PFSK-1 (cell line): ENCODE data around the gene ENO1.

Experiments
- POLR2AphosphoS5 ChIP-seq: IDR thresholded peaks from 2 replicates; pipeline ENCODE4 v1.6.1; 2012; ENCODE audit warnings: low read depth, mild to moderate bottlenecking, control low read depth, low read length, moderate library complexity
- SIN3A ChIP-seq: IDR thresholded peaks from 2 replicates; pipeline ENCODE4 v1.6.1; 2012; ENCODE audit warnings: mild to moderate bottlenecking, low read length, moderate library complexity, borderline replicate concordance; ENCODE audit not compliant: insufficient read depth
- TAF1 ChIP-seq: IDR thresholded peaks from 2 replicates; pipeline ENCODE4 v1.6.1; 2012; ENCODE audit warnings: low read length, control low read depth, borderline replicate concordance; ENCODE audit not compliant: insufficient read depth
- TF ChIP-seq, protein P1 (sequence below), 2 experiments: IDR thresholded peaks; 2 replicates each; pipeline versions ENCODE4 v1.6.1 to v1.8.0; 2011 to 2012; ENCODE audit warnings: low read depth in 2 of 2, low read length in 2 of 2, control low read depth in 1 of 2, inconsistent platforms in 1 of 2, mild to moderate bottlenecking in 1 of 2, moderate library complexity in 1 of 2; ENCODE audit not compliant: insufficient read depth in 1 of 2

- no peak for TF ChIP-seq SIN3A
- TF ChIP-seq, protein P1, sequence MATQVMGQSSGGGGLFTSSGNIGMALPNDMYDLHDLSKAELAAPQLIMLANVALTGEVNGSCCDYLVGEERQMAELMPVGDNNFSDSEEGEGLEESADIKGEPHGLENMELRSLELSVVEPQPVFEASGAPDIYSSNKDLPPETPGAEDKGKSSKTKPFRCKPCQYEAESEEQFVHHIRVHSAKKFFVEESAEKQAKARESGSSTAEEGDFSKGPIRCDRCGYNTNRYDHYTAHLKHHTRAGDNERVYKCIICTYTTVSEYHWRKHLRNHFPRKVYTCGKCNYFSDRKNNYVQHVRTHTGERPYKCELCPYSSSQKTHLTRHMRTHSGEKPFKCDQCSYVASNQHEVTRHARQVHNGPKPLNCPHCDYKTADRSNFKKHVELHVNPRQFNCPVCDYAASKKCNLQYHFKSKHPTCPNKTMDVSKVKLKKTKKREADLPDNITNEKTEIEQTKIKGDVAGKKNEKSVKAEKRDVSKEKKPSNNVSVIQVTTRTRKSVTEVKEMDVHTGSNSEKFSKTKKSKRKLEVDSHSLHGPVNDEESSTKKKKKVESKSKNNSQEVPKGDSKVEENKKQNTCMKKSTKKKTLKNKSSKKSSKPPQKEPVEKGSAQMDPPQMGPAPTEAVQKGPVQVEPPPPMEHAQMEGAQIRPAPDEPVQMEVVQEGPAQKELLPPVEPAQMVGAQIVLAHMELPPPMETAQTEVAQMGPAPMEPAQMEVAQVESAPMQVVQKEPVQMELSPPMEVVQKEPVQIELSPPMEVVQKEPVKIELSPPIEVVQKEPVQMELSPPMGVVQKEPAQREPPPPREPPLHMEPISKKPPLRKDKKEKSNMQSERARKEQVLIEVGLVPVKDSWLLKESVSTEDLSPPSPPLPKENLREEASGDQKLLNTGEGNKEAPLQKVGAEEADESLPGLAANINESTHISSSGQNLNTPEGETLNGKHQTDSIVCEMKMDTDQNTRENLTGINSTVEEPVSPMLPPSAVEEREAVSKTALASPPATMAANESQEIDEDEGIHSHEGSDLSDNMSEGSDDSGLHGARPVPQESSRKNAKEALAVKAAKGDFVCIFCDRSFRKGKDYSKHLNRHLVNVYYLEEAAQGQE (IDR thresholded peaks at IDR 0.05; ENCODE audit: insufficient read depth in 1 of 2, low read depth in 2 of 2, low read length in 2 of 2): no peak
- TF ChIP-seq POLR2AphosphoS5: no peak; the same call in 1 of the 2 replicates
- TF ChIP-seq TAF1: no peak
Measured at GRCh38 chr1:8873001-8873400, 5.5 kb downstream of the ENO1 start.
